Activated naive CD4-positive, alpha-beta T cell treated with anti-CD3 and anti-CD28 coated beads, Interleukin-2, amount 50 U/mL, for 72 hours (primary cell): ENCODE results near the gene EHMT1. TPM values are rescaled to one million over a fixed set of nuclear protein-coding genes. Genes with fewer than 3 reads are reported as not detected.

ENCODE experiments used
- ATAC-seq, 2 donors: fragments of 150-1000 bp; cut with Tn5 transposase; 2 replicates each; pipeline ENCODE4 v1.10.0; 2021; ENCODE audit warnings: mild to moderate bottlenecking in 2 of 2, moderate library complexity in 2 of 2
- DNase-seq, 2 donors: peaks; one replicate each; pipeline ENCODE4 v3.0.0; 2021 to 2022; ENCODE audit warnings: low spot score in 2 of 2
- H3K27ac Mint-ChIP-seq, 2 donors: one replicate each; pipeline ENCODE4 v1.8.0; 2022; ENCODE audit warnings: mild to moderate bottlenecking in 2 of 2, mixed read lengths in 2 of 2
- H3K36me3 Mint-ChIP-seq, 2 donors: one replicate each; pipeline ENCODE4 v1.8.0; 2022; ENCODE audit warnings: mixed read lengths in 2 of 2
- H3K9me3 Mint-ChIP-seq, 2 donors: one replicate each; pipeline ENCODE4 v1.8.0; 2022; ENCODE audit warnings: mixed read lengths in 2 of 2
- total RNA-seq, 2 donors: library from RNA; stranded (reverse); gene quantifications; one replicate each; pipeline ENCODE4 v1.2.3, GENCODE V29; 2022

EHMT1 gene
- total RNA-seq, 2 donors from 2014 or later = 80.4 to 85.0 TPM

DNA sequence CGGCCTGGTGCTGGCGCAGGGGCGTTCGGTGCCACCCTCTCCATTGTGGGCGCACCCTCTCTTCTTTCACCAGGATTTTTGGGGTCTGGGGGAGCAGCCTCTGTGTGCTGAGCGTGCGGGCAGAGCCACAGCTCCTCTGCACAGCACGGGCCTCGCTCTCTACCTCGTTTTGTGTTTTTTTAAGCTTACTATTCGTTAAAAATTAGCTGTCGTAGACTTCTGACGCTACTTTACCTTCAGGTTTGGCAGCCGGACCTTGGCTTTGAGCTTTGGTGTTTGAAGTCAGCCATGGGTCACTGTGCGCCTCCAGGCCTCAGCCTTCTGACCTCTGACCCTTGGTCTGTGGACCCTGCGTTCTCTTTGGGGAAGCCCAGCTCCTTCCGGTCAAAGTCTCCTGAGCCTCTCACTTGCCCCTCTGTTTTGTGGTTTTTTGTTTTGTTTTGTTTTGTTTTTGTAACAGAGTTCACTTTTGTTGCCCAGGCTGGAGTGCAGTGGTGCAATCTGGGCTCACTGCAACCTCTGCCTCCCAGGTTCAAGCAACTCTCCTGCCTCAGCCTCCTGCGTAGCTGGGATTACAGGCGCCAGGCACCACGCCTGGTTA, 170.6 kb downstream of the EHMT1 start:
- Mint-ChIP-seq H3K36me3 (no peaks in the 10 kb centered on the region), H3K9me3 (no peaks in the 10 kb centered on the region), H3K27ac (no peak overlapping the region)
- ATAC-seq = no peak
- DNase-seq = no peak

DNA sequence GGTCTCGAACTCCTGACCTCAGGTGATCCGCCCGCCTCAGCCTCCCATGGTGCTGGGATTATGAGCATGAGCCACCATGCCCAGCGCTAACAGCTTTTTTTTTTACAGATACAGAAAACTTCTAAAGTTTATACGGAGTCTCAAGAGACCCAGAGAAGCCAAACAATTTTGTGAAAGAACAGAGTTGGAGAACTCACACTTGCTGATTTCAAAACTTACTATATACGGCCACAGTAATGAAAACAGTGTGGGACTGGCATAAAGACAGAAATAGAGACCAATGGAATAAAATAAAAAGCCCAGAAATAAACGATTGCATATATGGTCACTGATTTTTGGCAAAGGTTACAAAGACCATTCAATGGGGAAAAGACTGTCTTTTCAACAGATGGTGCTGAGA, 173.1 kb downstream of the EHMT1 start:
- no peak for DNase-seq
- H3K36me3 Mint-ChIP-seq = peaks cover 0 to 8% of the 10 kb centered on the region in 2 donors

DNA sequence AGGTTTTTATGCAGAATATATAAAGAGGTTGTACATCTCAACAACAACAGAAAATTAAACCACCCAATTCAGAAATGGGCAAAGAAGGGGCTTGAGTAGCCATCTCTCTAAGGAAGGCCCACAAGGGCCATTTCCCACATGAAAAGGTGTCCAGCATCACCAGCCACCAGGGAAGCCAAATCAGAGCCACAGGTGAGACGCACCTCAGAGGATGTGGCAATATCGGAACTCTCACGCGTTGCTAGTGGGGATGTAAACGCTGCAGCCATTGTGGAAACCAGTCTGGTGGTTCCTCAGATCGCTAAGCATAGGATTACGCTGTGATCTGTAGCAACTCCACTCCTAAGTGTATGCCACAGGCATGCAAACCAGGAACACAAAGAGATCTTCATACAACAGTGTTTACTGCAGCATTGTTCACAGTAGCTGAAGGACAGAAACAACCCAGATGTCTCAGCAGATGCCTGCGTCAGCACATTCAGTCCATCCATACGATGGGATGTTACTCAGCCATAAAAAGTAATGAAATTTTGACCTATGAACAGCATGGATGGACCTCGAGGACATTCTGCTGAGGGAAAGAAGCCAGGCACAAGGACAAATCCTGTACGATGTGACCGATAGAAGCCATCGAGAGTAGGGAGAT, 174.5 kb downstream of the EHMT1 start:
- H3K27ac Mint-ChIP-seq = peak overlapping the region; percentile 53 to 61
- H3K36me3 Mint-ChIP-seq = peaks cover 0 to 8% of the 10 kb centered on the region in 2 donors
- H3K9me3 Mint-ChIP-seq = no peaks in the 10 kb centered on the region
- no peak for DNase-seq
- no peak for ATAC-seq

More for the DNA sequence above, 173.1 kb downstream of the EHMT1 start:
- no peak for ATAC-seq
- Mint-ChIP-seq H3K27ac (no peak overlapping the region), H3K9me3 (no peaks in the 10 kb centered on the region)

DNA sequence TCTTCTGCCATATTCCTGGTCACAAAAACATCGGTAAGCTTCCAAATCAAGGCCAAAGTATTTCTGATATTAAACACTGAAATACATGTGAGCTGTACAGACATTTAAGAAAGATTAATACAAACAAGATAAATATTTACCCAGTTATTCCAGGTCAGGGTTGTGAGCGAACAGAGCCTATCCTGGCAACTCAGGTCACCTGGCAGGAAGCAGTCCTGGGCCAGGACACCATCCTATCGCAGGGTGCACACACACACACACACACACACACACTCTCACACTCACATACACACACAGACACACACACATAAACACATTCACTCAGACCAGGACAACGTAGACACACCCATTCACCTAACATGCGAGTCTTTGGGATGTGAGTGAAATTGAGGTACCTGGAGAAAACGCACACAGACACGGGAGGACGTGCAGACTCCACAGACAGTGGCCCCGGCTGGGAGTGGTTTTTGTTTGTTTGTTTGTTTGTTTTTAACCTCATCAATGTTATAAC, 176.4 kb downstream of the EHMT1 start:
- peak overlapping the region; percentile 8 to 16 for H3K27ac Mint-ChIP-seq
- ATAC-seq (no peak), DNase-seq (no peak)
- H3K36me3 Mint-ChIP-seq = peaks cover 0 to 8% of the 10 kb centered on the region in 2 donors
- no peaks in the 10 kb centered on the region for H3K9me3 Mint-ChIP-seq

DNA sequence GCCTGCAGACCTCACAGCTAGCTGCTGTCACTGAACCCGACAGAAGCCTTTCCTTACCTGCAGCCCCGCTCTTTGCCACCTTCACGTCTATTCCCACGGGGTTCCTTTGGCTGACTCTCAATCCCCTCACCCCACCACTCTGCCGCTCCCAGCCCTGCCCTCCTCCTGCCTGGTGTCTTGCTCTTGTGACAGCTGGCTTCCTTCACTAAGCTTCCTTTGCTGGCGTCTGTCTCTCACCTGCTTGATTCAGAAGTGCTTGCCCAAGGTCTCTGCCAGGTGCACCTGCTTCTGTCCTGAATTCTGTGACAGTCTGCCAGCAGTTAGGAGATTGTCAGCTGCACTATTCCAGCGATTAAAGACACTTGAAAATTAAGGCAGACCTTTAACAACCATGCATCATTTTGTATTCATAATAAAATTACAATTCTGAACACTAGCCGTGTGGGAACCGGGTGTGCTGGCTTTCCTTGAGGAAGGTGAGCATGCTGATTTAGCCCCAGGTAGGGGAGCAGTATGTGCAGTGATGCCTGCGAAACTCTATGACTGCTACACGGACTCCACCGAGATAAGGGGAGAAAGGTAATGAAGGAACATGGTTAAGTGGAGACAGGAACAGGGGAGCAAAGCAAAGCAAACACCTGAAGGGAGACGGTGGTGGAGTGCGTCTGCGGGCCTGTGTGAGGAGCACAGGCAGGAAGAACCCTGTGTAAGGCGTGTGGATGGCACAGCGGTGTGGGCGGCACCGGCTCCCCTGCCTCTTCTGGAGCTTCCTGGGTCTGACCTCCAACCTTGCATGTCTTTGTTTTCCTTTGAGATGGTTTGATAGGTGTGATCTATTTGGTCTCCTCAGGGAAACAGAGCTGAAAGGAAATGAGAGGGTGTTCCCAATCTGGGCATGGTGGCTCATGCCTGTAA, 178.7 kb downstream of the EHMT1 start:
- ATAC-seq = no peak
- Mint-ChIP-seq H3K27ac (peak overlapping the region in 1 of 2 donors; percentile 89), H3K36me3 (peaks cover 8 to 13% of the 10 kb centered on the region in 2 donors), H3K9me3 (no peaks in the 10 kb centered on the region)
- no peak for DNase-seq

DNA sequence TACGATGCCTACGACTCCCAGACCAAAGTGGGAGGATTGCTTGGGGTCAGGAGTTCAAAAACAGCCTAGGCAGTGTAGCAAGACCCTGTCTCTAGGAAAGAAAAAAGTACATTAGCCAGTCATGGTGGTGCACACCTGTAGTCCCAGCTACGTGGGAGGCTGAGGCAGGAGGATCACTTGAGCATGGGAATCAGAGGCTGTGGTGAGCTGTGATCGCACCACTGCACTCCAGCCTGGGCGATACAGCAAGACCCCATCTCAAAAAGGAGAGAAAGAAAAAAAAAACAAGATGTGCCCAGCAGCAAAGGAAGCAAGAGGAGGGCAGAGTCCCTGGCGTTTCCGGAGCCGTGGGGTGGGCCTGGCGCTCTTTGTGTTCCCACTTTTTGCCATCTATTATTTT, 179.3 kb downstream of the EHMT1 start:
- ATAC-seq = no peak
- peak overlapping the region in 1 of 2 donors; percentile 25 for H3K27ac Mint-ChIP-seq
- DNase-seq = no peak
- peaks cover 8 to 18% of the 10 kb centered on the region in 2 donors for H3K36me3 Mint-ChIP-seq
- H3K9me3 Mint-ChIP-seq = no peaks in the 10 kb centered on the region

DNA sequence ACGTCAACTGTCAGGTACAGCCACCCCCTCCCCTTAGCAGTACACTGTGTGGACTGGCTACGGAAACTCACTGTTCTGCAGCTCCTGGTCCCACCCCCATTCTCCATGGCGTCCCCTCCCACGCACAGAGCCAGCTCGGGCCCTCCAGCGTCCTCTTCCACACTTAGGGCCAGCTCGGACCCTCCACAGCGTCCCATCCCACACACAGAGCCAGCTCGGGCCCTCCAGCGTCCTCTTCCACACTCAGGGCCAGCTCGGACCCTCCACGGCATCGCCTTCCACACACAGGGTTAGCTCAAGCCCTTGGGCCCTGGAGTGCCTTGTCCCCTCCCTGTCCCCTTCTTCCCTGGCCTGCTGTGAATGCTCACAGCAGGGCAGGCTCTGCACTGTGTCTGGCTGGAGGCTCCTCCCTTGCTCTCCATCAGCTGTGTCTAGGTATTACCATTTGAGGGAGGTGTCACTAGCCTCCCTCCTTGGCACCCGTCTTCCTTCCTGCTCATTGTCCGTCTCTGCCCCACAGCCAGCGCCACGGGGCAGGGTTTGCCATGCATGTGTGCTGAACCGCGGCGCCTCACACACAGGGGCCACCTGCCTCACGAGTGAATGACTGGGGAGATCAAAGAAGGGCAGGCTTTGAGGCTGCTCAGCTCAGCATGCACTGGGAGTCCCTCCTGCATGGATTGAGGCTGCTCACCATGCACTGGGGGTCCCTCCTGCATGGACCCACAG, 180.3 kb downstream of the EHMT1 start:
- H3K36me3 Mint-ChIP-seq = peaks cover 8 to 18% of the 10 kb centered on the region in 2 donors
- H3K9me3 Mint-ChIP-seq = no peaks in the 10 kb centered on the region
- H3K27ac Mint-ChIP-seq = peak overlapping the region in 1 of 2 donors; percentile 77
- ATAC-seq (peak; percentile 13 to 21), DNase-seq (no peak)

DNA sequence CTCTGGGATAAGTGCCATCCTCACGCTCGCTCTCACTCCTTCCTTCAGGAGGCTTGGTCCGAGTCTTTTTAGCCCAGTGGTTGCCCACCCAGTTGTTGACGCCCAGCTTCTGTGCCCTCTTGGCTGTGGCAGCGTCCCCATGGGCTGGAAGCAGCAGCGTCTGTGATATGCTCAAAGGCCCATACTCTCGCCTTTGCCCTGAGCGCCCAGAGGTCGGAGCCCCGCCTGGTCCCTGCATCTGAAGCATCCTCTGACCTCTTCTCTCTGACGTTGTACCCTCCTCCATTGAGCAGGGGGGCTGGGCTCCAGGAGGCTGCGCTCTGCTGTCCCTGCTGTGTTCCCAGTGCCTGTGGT, 180.8 kb downstream of the EHMT1 start:
- H3K36me3 Mint-ChIP-seq = peaks cover 8 to 22% of the 10 kb centered on the region in 2 donors
- peak overlapping the region in 1 of 2 donors; percentile 77 for H3K27ac Mint-ChIP-seq
- DNase-seq = no peak
- ATAC-seq = no peak
- no peaks in the 10 kb centered on the region for H3K9me3 Mint-ChIP-seq

DNA sequence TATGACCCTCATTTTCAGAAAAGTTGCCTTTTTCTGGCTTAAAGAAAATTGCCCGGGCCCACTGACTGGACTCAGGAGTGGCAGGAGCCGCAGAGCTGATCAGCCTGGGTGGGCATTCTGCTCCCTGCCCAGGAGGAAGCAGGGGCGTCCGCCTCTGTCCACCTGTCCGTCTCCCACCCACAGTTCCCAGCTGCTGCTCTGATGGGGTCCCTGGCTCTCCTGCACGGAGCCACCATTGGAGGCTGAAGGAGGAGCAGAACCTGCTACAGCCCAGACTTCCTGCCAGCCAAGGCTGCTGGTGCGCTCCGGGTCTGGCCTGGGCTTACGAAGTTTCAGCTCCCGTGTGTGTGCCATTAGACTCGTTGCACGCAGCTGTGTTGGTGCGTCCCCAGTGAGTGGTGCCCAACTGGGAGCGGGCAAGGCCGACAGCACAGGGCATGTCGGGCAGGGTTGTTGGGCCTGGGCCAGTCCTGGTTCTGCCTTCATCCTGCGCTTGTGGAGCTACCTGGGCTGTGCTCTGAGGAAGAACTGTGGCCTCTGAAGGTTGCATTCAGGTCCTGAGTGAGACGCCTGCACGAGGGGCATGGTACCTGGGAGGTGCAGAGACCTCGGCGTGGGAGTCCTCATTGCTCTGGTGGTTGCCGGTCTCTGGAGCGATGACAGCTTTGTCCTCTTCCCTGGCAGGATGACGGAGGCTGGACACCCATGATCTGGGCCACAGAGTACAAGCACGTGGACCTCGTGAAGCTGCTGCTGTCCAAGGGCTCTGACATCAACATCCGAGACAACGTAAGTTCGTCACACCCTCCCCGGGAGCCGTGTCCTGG, 181.6 kb downstream of the EHMT1 start:
- ATAC-seq = no peak
- H3K36me3 Mint-ChIP-seq = peaks cover 6 to 30% of the 10 kb centered on the region in 2 donors
- H3K9me3 Mint-ChIP-seq = no peaks in the 10 kb centered on the region
- H3K27ac Mint-ChIP-seq = peak overlapping the region; percentile 23 to 44
- no peak for DNase-seq

DNA sequence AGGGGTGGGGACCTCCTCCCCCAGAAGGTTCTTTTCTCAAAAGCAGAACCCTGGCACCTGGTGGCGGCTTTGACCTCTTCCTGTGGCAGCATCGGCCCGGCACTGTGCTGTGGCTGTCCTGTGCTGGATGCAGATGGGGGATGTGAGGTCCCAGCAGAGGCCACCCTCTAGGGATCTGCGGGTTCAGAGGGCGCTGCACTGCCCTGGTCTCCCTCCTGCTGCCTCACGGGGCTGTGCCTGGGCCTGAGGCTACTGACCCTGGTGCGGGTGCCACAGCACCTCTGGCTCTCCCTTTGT, 182.2 kb downstream of the EHMT1 start:
- peaks cover under 1 to 31% of the 10 kb centered on the region in 2 donors for H3K36me3 Mint-ChIP-seq
- DNase-seq = no peak
- ATAC-seq = no peak
- H3K9me3 Mint-ChIP-seq = no peaks in the 10 kb centered on the region
- peak overlapping the region; percentile 23 to 68 for H3K27ac Mint-ChIP-seq

DNA sequence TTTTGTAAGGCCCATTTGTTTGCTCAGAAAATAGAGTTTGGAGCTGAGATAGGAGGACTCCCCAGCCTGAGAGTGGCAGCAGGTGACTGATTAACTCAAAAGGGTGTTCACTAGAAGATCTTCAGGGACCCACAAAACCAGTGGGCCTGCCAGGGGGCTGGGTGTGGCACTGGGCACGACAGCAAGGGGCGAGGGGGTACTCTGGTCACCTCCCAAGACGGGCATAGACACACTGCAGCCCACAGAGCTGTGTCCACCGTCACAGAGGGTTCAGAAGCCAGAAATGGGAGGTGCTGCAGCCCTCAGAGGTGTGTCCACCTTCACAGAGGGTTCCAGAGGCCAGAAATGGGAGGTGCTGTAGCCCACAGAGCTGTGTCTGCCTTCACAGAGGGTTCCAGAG, 183.2 kb downstream of the EHMT1 start:
- H3K27ac Mint-ChIP-seq = peak overlapping the region; percentile 23 to 91

DNA sequence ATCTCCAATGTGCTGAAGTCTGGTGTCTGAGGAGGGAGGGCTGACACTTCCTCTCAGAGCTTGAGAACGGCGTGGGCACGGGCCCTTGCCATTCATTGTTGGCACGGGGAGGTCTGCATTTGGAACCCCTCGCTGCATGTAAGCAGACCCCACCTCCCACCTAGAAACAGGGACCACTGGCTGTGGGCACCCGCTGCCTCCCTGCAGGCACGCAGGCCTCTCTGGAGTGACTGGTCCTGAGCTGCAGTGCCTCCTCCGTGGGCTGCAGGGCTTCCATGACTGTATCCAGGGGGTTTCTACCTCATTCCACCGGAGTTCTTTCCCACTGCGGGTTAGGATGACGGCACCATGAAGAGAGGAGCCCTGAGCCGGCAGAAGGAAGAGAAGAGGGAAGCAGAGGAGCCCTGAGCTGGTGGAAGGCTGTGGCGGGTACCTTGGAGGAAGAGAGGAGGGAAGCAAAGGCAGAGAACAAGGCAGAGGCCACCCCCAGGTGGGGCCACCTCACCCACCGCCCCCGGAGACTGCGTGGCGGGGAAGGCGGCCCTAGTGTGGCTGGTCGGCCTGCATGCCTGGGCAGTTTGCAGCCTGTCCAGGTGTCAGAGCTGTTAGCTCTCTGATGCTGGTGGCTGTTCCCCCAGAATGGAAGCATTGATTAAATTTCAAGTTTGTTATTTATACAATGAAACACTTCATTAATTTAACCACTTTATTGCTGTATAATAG, 183.9 kb downstream of the EHMT1 start:
- ATAC-seq (no peak), DNase-seq (no peak)
- no peaks in the 10 kb centered on the region for H3K9me3 Mint-ChIP-seq
- H3K27ac Mint-ChIP-seq = peak overlapping the region in 1 of 2 donors; percentile 23
- peaks cover 0 to 37% of the 10 kb centered on the region in 2 donors for H3K36me3 Mint-ChIP-seq

More for the DNA sequence above, 183.2 kb downstream of the EHMT1 start:
- Mint-ChIP-seq H3K9me3 (no peaks in the 10 kb centered on the region), H3K36me3 (peaks cover 0 to 33% of the 10 kb centered on the region in 2 donors)
- ATAC-seq = no peak
- no peak for DNase-seq

DNA sequence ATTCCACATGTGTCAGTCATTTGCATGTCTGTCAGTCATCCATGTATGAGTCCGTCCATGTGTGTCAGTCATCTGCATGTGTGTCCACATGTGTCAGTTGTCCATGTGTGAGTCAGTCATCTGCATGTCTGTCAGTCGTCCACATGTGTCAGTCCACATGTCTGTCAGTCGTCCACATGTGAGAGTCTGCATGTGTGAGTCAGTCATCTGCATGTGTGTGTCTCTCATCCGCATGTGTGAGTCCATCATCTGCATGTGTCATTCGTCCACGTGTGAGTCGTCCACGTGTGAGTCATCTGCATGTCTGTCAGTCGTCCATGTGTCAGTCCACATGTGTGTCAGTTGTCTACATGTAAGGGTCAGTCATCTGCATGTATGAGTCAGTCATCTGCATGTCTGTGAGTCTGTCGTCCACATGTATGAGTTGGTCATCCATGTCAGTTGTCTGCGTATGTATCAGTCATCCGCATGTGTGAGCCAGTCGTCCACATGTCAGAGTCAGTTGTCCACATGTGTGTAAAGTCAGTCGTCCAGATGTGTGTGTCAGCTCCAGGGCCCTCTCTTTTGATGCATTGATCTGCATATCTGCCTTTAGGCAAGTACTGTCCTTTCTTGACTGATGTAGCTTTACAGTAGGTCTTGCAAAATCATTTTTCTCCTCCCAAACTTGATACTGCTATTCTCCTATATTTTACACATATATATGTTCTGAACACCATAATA, 186.3 kb downstream of the EHMT1 start:
- Mint-ChIP-seq H3K36me3 (peaks cover 0 to 37% of the 10 kb centered on the region in 2 donors), H3K9me3 (no peaks in the 10 kb centered on the region), H3K27ac (peak overlapping the region in 1 of 2 donors; percentile 21)
- DNase-seq (no peak), ATAC-seq (peak; percentile 17 to 69)

DNA sequence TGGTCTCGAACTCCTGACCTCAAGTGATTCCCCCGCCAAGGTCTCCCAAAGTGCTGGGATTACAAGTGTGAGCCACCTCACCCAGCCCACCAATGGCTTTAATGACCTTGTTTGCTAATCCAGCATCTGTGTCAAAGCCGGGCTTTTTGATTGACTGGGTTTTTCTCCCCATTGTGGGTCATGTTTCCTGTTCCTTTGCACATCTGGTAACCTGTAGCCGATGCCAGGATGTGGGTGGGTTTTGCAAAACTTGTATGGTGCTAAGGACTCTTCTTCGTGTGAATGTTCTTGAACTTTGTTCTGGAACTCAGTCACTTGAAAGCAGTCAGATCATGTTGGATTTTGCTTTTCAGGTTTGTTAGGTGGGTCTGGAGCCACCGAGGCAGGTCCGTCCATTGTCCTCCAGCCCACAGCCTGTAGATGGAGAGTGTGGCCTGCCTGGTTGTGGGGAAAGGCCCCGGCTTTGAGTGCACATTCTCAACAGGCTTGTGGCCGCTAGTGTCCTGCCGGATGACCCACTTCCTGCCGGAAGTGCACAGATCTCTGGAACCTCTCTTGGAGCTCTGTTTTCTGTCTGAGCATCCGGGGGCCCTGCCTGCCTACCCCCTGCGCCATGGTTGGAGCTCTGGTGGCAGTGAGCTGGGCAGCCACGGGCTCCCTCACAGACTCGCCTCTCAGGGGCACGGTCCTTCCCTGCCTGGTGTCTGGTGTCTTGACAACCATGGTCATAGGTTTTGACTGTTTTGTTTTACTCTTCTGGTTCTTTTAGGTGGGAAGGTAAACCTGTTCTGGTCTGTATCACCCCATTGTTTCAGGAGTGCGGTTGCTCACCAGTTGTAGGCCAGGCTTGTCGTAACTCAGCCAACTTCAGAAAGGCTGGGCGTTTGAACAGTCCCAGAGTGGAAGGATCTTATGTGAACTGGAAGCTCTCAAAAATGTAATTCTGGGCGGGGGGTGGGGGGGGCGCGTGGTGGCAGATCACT, 189.2 kb downstream of the EHMT1 start:
- Mint-ChIP-seq H3K36me3 (peaks cover 0 to 19% of the 10 kb centered on the region in 2 donors), H3K9me3 (no peaks in the 10 kb centered on the region), H3K27ac (peak overlapping the region in 1 of 2 donors; percentile 29)
- DNase-seq = no peak
- peak in 1 of 2 donors; percentile 31 for ATAC-seq
